D721Med (cell line): ENCODE measurements around the gene AFMID.

Experiments
- DNase-seq: peaks from one replicate; pipeline ENCODE4 v3.0.0; 2011; ENCODE audit warnings: low spot score; ENCODE audit not compliant: insufficient read length
- FAIRE-seq: peaks from 2 replicates; lab custom pipeline; 2011; peaks lifted over from hg19 to GRCh38; lab: Jason Lieb, UNC
- CTCF ChIP-seq: IDR thresholded peaks from 2 replicates; pipeline ENCODE4 v1.5.1; 2012; ENCODE audit warnings: mild to moderate bottlenecking, control low read depth; ENCODE audit not compliant: insufficient read depth; ENCODE audit errors: missing control alignments

Gene AFMID

GRCh38 chr17:78256707-78257591 is 69.8 kb downstream of the AFMID start:
- FAIRE-seq (no peak), DNase-seq (no peak)
- no peak for TF ChIP-seq CTCF
